ENCODE measurements around the gene WWOX.

Gene WWOX

GRCh38 chr16:78402833-78403232, 303.4 kb downstream of the WWOX start:
- no peak for ATAC-seq

GRCh38 chr16:78405040-78405439, 305.6 kb downstream of the WWOX start:
- no peak for ATAC-seq

DNA sequence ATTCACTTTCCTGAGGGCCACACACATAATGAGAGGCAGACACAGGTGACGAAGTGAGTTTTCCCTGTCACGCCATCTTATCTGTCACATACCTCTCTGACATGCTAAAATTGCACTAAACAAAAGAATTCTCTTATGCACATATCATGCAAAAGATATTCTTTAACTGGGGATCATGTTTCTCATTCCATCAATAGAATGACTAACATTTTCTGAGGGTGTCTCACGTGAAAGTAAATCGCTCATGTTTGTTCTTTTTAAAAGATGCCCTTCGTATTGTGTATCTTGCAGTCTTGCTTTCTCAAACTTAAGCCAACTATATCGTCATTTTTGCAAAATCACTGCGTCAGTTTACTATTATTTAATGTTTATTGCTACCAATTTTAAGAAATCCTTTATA, 306.4 kb downstream of the WWOX start:
- ATAC-seq, result no peak

DNA sequence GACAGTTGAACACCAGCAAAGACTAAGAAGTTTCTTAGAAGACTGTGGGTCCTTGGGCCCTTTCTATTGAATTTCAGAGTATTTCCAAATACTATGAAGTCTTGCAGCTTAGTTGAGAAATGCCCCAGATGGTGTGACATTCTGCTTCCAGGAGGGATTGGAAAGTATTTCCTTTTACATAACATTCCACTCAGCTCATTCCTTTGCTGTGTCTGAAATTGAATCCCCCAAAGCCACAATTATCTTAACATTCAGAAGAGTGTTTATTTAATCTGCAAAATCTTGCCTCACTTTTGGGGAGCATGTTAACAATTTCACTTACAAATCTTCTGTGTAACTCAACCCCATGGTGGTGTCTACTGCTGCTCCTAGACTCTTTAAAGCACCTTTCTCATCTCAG, 307.7 kb downstream of the WWOX start:
- no peak for ATAC-seq

DNA sequence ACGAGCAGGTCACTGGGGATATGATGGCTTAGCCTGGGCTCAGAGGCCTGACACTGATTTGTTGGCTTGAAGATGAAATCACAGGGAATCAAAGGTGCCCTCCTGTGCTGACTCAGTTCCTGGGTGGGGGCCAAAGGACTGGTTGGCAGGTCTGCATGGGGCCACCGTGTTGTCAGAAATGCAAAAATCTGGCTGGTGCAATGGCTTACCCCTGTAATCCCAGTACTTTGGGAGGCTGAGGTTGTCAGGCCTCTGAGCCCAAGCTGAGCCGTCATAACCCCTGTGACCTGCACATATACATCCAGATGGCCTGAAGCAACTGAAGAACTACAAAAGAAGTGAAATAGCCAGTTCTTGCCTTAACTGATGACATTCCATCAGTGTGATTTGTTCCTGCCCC, 314.2 kb downstream of the WWOX start:
- no peak for ATAC-seq

- no peak for ATAC-seq
Observed at GRCh38 chr16:78415013-78415412, 315.6 kb downstream of the WWOX start.

GRCh38 chr16:78415669-78416068, 316.2 kb downstream of the WWOX start:
- no peak for ATAC-seq

- no peak for ATAC-seq
Observed at GRCh38 chr16:78416400-78416799, 316.9 kb downstream of the WWOX start.

DNA sequence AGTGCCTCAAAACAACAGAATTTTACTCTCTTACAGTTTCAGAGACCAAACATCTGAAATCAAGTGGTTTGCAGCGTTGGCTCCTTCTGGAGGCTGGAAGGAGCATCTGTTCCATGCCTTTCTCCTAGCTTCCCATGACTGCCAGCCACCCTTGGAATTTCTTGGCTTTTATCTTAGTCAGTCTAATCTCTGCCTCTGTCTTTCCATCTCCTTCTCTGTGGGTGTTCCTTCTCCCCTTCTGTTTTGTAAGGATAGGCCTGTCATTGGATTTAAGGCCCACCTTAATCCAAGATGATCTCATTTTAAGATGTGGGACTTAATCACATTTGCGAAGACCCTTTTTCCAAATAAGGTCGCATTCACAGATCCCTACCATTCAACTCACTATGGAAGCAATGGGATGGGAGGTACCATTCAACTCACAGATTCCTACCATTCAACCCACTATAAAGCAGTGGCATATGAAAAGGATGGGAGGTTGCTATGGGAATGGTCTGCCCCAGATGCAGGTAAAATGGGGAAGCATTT, 321.8 kb downstream of the WWOX start:
- no peak for ATAC-seq

- ATAC-seq, result no peak
Observed at GRCh38 chr16:78425281-78425680, 325.8 kb downstream of the WWOX start.

- ATAC-seq, result no peak
Observed at GRCh38 chr16:78425891-78426510, 326.5 kb downstream of the WWOX start.

- ATAC-seq, result no peak
Observed at GRCh38 chr16:78428193-78428592, 328.7 kb downstream of the WWOX start.

GRCh38 chr16:78430281-78430680, 330.8 kb downstream of the WWOX start:
- no peak for ATAC-seq

GRCh38 chr16:78431004-78431670, 331.7 kb downstream of the WWOX start:
- no peak for ATAC-seq

DNA sequence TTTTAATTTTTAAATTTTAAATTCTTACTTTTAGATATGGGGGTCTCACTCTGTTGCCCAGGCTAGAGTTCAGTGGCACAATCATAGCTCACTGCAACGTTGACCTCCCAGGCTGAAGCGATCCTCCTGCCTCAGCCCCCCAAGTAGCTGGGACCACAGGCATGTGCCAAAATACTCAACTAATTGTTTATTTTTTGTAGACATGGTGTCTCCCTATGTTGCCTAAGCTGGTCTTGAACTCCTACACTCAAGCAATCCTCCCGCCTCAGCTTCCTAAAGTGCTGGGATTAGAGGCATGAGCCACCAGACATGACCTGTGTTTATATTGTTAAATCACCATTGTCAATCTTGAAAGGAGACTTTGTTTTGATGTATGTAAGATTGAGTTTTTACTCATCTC, 332.2 kb downstream of the WWOX start:
- ATAC-seq, result no peak

GRCh38 chr16:78432451-78432850, 333.0 kb downstream of the WWOX start:
- no peak for ATAC-seq

GRCh38 chr16:78433116-78433515, 333.7 kb downstream of the WWOX start:
- ATAC-seq, result no peak

DNA sequence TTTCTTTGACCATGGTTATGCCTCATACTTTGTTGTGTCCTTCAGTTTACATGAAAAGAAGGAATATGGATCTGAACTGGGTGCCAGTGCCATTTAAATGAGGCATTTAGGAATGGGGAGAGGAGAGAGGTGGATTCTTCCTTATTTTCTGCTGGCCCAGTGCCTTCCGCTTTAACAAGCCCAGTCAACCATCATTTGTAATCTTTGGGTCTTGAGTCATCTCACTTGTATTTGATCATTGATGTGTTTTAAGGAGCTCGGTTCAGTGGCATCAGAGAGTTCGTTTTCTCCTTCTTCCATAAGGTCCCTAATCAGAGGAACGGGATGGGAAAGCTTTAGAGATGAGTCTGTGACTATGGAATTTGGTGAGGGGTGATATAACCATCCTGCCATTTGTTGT, 334.9 kb downstream of the WWOX start:
- no peak for ATAC-seq

GRCh38 chr16:78435260-78435659, 335.8 kb downstream of the WWOX start:
- no peak for ATAC-seq

DNA sequence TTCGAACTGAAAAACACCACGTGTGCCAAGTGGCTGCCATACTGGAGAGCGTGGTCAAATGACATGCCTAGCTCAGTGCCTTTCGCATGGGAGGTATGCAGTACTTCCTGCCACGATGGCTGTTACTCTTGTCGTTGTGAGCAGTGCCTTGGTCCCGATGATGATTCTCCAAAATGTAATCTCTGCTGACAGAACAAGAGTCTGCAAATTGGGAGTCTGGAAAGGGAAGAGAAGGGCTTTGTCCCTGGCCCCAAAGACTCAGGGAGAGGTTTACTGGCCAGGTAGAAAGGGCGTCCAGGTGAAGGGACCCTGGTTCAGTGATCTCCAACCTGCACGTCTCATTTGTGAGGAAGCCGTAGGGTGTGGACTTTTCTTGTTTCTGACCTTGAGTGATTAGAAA, 336.6 kb downstream of the WWOX start:
- no peak for ATAC-seq

GRCh38 chr16:78436846-78437245, 337.4 kb downstream of the WWOX start:
- no peak for ATAC-seq

DNA sequence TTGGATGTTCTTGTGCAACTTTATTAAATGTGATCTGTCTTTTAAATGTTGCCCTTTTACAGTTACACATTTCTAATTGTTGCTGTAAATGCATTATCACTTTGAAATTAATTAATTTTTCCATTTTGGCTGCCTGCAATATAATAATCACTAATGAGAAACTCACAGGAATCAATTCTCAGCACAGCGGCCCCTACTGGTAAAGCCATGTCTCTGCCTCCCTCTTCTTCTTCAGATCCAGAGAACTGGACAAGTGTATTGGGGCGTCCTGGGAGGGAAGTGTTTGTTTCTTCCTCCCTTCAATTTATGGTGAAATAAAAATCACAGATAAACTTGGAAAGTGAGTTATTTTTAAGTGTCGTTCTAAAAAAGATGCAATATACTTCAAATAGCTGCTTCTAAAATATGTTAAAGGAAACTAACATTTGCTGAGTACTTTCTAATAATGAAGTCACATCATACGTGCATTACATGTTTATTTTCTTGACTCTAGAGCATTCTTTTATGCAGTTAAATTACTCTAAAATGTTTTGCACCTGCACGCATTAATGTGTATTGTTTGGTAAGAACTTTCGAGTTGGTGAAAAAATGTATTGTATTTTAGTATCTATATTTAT, 338.0 kb downstream of the WWOX start:
- no peak for ATAC-seq

GRCh38 chr16:78438219-78438618, 338.8 kb downstream of the WWOX start:
- ATAC-seq, result no peak

DNA sequence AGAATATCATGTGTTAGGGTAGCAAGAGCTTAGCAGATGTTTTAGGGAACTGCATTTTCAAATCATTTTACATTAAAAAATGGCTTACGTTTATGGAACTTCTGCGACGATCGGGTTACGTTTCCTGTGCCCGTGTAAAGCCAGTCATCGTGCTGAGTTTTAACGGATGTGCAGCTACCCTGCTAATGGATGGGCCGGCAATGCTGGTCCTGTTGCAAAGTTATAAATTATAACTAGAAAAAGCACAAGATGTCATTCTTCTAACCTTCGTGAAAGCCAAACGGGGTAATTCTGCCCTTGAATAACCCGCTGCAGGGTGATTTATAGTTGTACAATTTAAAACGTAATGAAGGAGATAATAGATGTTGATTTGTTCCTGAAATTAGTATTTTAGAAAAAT, 339.2 kb downstream of the WWOX start:
- ATAC-seq, result no peak
